HepG2 (cell line): Measurements from ENCODE around the gene FAM53B. TPM values are rescaled to one million over a fixed set of nuclear protein-coding genes. Genes with fewer than 3 reads are reported as not detected.
A peak's percentile ranks its signal among the peaks of the same experiment; 100 is the strongest.

Experiments used
- ATF6 ChIP-seq: sonication (generic); formaldehyde crosslinking; conservative IDR thresholded peaks from 2 replicates; pipeline ENCODE4 v1.4.0; 2020; ENCODE audit warnings: missing genetic modification reagents
- HNF1B ChIP-seq: sonication (generic); formaldehyde crosslinking; IDR thresholded peaks from 2 replicates; pipeline ENCODE4 v1.5.1; 2020; ENCODE audit warnings: mild to moderate bottlenecking, moderate library complexity, missing genetic modification reagents
- POLR2AphosphoS5 ChIP-seq: IDR thresholded peaks from 2 replicates; pipeline ENCODE4 v1.6.1; 2012; ENCODE audit warnings: low read depth, low read length
- RARA ChIP-seq: IDR thresholded peaks from 2 replicates; pipeline ENCODE4 v1.6.1; 2016; ENCODE audit warnings: missing genetic modification reagents, missing compliant biosample characterization
- SKIL ChIP-seq: sonication (generic); formaldehyde crosslinking; IDR thresholded peaks from 2 replicates; pipeline ENCODE4 v1.8.0; 2022; ENCODE audit warnings: missing genetic modification reagents, mild to moderate bottlenecking, moderate library complexity, borderline replicate concordance
- SNAPC4 ChIP-seq: sonication (generic); formaldehyde crosslinking; IDR thresholded peaks from 2 replicates; pipeline ENCODE4 v1.4.0; 2020; ENCODE audit warnings: mild to moderate bottlenecking, missing genetic modification reagents
- TFDP1 ChIP-seq: IDR thresholded peaks from 2 replicates; pipeline ENCODE4 v1.6.1; 2016; ENCODE audit warnings: missing compliant biosample characterization, missing genetic modification reagents, borderline replicate concordance
- ZNF24 ChIP-seq: fragments of 450-650 bp; IDR thresholded peaks from 2 replicates; pipeline ENCODE4 v1.6.1; 2017; ENCODE audit warnings: antibody characterized with exemption, mild to moderate bottlenecking
- ZNF430 ChIP-seq: sonication (generic); formaldehyde crosslinking; IDR thresholded peaks from 2 replicates; pipeline ENCODE4 v1.9.0; 2021; ENCODE audit warnings: mild to moderate bottlenecking, missing genetic modification reagents
- polyA plus RNA-seq, 8 experiments: library from polyadenylated mRNA; depleted of rRNA in 3 of 8; stranded (reverse) in 7 of 8; unstranded in 1 of 8; fragments of >200 nt; fragmentation: Illumina TruSeq in 4 of 8; extraction: Trizol in 4 of 8; gene quantifications; 2 replicates each; pipeline versions ENCODE4 v1.2.1 to v1.2.3, GENCODE V29; 2011 to 2016; ENCODE audit warnings: low read depth in 4 of 8, missing spikeins in 1 of 8, mixed read lengths in 1 of 8; ENCODE audit not compliant: insufficient read depth in 1 of 8
- total RNA-seq, 5 experiments: library from RNA; depleted of rRNA; stranded (reverse); fragments of >200 nt; fragmentation: Illumina TruSeq; extraction: Trizol; gene quantifications; 2 replicates each; pipeline ENCODE4 v1.2.3, GENCODE V29; 2016; ENCODE audit warnings: low read depth in 1 of 5

Gene FAM53B
- total and polyA plus RNA-seq, 2 of the 13 experiments (the other 11 are each of a cell fraction or from before 2014, with no cell fraction given), result 6.4 to 19.3 TPM

GRCh38 chr10:124744102-124745050 is at the start of gene FAM53B (continued):
- TF ChIP-seq ATF6 (CRISPR knock-in tag) (no peak), HNF1B (CRISPR knock-in tag) (no peak), RARA (peak; percentile 45; the same call in 1 of the 2 replicates), POLR2AphosphoS5 (no peak), ZNF430 (CRISPR knock-in tag) (no peak), TFDP1 (CRISPR knock-in tag) (peak; percentile 13; the same call in 1 of the 2 replicates), ZNF24 (no peak), SKIL (CRISPR knock-in tag) (no peak), SNAPC4 (CRISPR knock-in tag) (no peak)
